Fibroblast of lung (primary cell): ENCODE measurements around the gene KRT39.

ENCODE experiments used
- EZH2 ChIP-seq: IDR thresholded peaks from 2 replicates; pipeline ENCODE4 v1.5.1; 2012; ENCODE audit warnings: low read length, control low read depth, mild to moderate bottlenecking; ENCODE audit errors: missing control alignments
- TF ChIP-seq, protein P1 (sequence below), 2 donors: IDR thresholded peaks in 1 of 2; conservative IDR thresholded peaks in 1 of 2; 1 replicate in 1 of 2; 2 replicates in 1 of 2; pipeline ENCODE4 v1.5.1; 2011 to 2012; ENCODE audit warnings: low read length in 2 of 2, control low read depth in 1 of 2, inconsistent platforms in 1 of 2, low read depth in 1 of 2, mild to moderate bottlenecking in 1 of 2

DNA sequence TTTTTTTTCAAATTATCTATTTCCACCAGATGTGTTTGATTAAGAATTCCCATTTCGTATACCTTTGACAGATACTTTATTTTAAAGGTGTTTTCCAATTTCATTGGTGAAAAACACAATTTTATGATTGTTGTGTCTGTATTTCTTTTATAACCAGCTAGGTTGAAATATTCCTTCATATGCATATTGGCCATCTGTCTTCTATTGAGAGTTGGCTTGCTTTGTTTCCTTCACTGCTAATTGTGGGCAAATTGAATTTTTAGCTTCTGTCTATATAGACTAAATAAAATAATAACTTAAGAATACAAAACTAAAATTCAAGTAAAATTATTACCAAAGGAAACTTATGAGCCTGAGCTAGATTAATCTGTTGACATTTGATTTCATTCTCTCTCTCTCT lies 28.4 kb upstream of the KRT39 start:
- TF ChIP-seq, protein P1, sequence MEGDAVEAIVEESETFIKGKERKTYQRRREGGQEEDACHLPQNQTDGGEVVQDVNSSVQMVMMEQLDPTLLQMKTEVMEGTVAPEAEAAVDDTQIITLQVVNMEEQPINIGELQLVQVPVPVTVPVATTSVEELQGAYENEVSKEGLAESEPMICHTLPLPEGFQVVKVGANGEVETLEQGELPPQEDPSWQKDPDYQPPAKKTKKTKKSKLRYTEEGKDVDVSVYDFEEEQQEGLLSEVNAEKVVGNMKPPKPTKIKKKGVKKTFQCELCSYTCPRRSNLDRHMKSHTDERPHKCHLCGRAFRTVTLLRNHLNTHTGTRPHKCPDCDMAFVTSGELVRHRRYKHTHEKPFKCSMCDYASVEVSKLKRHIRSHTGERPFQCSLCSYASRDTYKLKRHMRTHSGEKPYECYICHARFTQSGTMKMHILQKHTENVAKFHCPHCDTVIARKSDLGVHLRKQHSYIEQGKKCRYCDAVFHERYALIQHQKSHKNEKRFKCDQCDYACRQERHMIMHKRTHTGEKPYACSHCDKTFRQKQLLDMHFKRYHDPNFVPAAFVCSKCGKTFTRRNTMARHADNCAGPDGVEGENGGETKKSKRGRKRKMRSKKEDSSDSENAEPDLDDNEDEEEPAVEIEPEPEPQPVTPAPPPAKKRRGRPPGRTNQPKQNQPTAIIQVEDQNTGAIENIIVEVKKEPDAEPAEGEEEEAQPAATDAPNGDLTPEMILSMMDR (conservative IDR thresholded peaks at IDR 0.05 in 1 of 2, IDR thresholded peaks at IDR 0.05 in 1 of 2; ENCODE audit: low read depth in 1 of 2, low read length in 2 of 2), result no peak
- no peak for TF ChIP-seq EZH2
